Activated CD8-positive, alpha-beta T cell treated with anti-CD3 and anti-CD28 coated beads for 36 hours (primary cell): ENCODE measurements around the gene TENT4A. TPM values are rescaled to one million over a fixed set of nuclear protein-coding genes. Genes with fewer than 3 reads are reported as not detected.

Source experiments
- ATAC-seq: fragments of 200-7000 bp; cut with Tn5 transposase; one replicate; pipeline ENCODE4 v1.10.0; 2021; ENCODE audit warnings: mild to moderate bottlenecking, moderate library complexity
- CTCF ChIA-PET: fragments of 350-600 bp; sonication (Branson Sonifier 250); formaldehyde crosslinking; loops from one replicate; lab custom pipeline; 2021; ENCODE audit warnings: antibody characterized with exemption; lab: Charles Lee
- POLR2A ChIA-PET: fragments of 350-600 bp; sonication (Branson Sonifier 250); formaldehyde crosslinking; loops from one replicate; lab custom pipeline; 2021; ENCODE audit warnings: antibody characterized with exemption; lab: Charles Lee
- DNase-seq: peaks from one replicate; pipeline ENCODE4 v3.0.0-alpha.2; 2020
- H3K27ac Mint-ChIP-seq: one replicate; pipeline ENCODE4 v1.8.0; 2021; ENCODE audit warnings: mild to moderate bottlenecking, mixed read lengths
- H3K27me3 Mint-ChIP-seq: one replicate; pipeline ENCODE4 v1.8.0; 2021; ENCODE audit warnings: mixed read lengths
- H3K36me3 Mint-ChIP-seq: one replicate; pipeline ENCODE4 v1.8.0; 2021; ENCODE audit warnings: low read depth, mixed read lengths
- H3K4me1 Mint-ChIP-seq: one replicate; pipeline ENCODE4 v1.8.0; 2021; ENCODE audit warnings: low read depth, mixed read lengths
- H3K4me3 Mint-ChIP-seq: one replicate; pipeline ENCODE4 v1.8.0; 2021; ENCODE audit warnings: mild to moderate bottlenecking, moderate library complexity, mixed read lengths
- H3K9me3 Mint-ChIP-seq: one replicate; pipeline ENCODE4 v1.8.0; 2021; ENCODE audit warnings: mixed read lengths
- intact Hi-C: fragments of 100-400 bp; cut with micrococcal nuclease; formaldehyde crosslinking; loops from one replicate; pipeline ENCODE4 v1.10.0; 2022
- total RNA-seq, 2 experiments: library from RNA; stranded (reverse); gene quantifications; one replicate each; pipeline ENCODE4 v1.2.3, GENCODE V29; 2021
- TF ChIP-seq, protein P1 (sequence below): fragments of 200-600 bp; IDR thresholded peaks from one replicate; pipeline ENCODE4 v1.8.0; 2022; ENCODE audit warnings: antibody characterized with exemption, mild to moderate bottlenecking

Gene TENT4A
- total RNA-seq, 2 experiments from 2014 or later = 50.6 to 51.9 TPM

DNA sequence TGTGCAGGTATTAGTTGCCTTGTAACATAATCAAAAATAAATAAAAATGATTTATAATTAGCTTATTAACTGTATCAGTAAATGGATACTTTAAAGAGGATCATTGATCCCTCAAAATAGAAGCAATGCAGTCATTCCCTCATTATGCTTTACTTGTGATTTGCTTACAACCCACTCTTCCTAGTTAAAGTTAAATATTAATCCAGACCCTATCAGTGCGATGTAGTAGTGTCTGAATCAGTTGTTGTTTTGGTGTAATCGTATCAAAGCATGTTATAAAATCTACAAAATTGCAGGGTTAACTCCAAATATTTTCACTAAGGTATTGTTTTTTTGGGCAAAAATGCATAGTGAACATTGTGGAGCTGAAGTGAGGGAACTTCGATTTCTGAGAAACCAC is 17.6 kb downstream of the TENT4A start:
- Mint-ChIP-seq H3K4me1 (peaks cover 90% of the 10 kb centered on the region), H3K27me3 (no peaks in the 10 kb centered on the region), H3K27ac (no peak overlapping the region), H3K9me3 (no peaks in the 10 kb centered on the region), H3K36me3 (peaks cover 51% of the 10 kb centered on the region), H3K4me3 (no peak overlapping the region)
- CTCF ChIA-PET = interaction anchor here (2.2 kb wide), 1 partner anchor 14 kb away, joined by 9 read pairs; no protein-coding TSS in a partner anchor
- no peak for ATAC-seq
- DNase-seq = no peak
- POLR2A ChIA-PET = interaction anchor here (0.6 kb wide), 1 partner anchor 13 kb away, joined by 3 read pairs; no protein-coding TSS in a partner anchor
- intact Hi-C loops = no loop called here
- TF ChIP-seq, protein P1, sequence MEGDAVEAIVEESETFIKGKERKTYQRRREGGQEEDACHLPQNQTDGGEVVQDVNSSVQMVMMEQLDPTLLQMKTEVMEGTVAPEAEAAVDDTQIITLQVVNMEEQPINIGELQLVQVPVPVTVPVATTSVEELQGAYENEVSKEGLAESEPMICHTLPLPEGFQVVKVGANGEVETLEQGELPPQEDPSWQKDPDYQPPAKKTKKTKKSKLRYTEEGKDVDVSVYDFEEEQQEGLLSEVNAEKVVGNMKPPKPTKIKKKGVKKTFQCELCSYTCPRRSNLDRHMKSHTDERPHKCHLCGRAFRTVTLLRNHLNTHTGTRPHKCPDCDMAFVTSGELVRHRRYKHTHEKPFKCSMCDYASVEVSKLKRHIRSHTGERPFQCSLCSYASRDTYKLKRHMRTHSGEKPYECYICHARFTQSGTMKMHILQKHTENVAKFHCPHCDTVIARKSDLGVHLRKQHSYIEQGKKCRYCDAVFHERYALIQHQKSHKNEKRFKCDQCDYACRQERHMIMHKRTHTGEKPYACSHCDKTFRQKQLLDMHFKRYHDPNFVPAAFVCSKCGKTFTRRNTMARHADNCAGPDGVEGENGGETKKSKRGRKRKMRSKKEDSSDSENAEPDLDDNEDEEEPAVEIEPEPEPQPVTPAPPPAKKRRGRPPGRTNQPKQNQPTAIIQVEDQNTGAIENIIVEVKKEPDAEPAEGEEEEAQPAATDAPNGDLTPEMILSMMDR = no peak

DNA sequence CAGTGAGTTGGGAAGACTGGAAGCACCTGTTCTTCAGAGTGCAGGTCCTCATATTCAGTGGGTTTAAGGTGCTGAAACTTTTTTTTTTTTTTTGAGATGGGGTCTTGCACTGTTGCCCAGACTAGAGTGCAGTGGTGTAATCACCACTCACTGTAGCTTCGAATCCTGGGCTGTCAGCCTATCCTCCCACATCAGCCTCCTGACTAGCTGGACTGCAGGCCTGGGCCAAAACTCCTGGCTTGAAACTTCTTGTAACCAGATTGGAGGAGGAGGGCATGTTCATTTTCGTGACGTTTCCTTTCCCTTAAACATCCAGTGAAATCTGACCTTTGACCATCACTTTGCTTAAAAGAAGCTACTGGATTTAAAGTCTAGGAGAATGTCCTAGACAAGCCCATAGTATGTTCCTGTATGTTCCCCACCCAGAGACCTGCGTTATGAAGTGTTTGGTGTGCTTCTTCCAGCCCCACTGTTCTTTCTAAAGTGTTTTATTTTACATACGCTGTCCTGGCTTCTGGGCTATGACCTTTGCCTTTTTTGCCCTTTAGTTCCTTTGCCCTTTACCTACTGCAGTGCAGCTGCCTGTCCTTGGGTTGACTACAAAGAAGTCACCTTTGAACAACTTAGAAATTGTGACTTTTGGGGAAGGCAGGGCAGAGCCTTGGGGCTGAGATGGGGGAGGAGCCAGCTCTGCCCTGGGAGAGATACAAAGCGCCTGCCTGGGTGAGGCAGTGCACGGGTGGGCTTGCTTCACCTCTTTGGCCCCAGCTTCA is 18.4 kb downstream of the TENT4A start:
- no peaks in the 10 kb centered on the region for H3K27me3 Mint-ChIP-seq
- no peak for DNase-seq
- peaks cover 50% of the 10 kb centered on the region for H3K36me3 Mint-ChIP-seq
- peak overlapping the region; percentile 57 for H3K27ac Mint-ChIP-seq
- intact Hi-C loops = no loop called here
- peaks cover 89% of the 10 kb centered on the region for H3K4me1 Mint-ChIP-seq
- no peak overlapping the region for H3K4me3 Mint-ChIP-seq
- no peaks in the 10 kb centered on the region for H3K9me3 Mint-ChIP-seq
- TF ChIP-seq, protein P1 = no peak
- CTCF ChIA-PET = interaction anchor here (2.2 kb wide), 1 partner anchor 13 kb away, joined by 9 read pairs; no protein-coding TSS in a partner anchor
- POLR2A ChIA-PET = interaction anchor here (0.7 kb wide), 1 partner anchor 9 kb away, joined by 3 read pairs; no protein-coding TSS in a partner anchor
- ATAC-seq = no peak

DNA sequence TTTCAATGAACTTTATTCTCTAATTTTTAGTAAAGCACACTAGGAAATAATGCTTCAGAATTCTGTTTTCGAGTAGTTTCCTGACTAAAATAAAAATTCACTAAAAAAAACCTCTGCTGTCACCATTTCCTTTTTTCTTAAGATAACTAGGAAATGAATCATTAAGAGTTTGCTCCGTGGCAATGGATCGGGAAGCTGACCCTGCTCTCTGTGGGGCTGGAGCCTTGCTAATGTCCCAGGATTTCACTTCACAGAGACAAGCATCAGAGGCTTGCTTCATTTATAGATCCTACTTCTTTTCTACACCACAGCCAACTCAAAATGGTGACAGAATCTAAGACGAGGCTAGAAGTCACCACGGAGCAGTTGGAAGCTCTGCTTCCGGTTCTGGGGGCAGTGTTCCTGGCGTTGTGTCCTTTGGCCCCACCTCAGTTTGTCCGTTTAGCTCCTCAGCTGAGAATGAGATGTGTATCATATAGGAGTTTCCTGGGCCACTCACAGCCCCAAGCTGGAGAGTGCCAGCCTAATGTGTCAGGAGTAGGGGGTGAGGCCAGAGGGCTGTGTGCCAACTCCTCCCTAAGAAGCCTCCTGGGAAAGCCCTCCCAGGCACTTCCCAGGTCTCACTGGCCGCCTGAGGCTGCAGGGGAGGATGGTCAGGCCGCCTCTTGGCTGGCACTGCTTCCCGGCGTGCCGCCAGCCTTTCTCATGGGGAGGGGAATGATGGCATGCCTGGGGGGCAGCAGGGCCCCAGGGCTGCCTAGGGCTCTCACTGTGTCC is 19.6 kb downstream of the TENT4A start:
- ChIA-PET POLR2A (interaction anchor here (0.6 to 0.7 kb wide), 2 partner anchors 10 to 348 kb away, joined by 3 read pairs; no protein-coding TSS in a partner anchor), CTCF (interaction anchor here (2.2 kb wide), 1 partner anchor 12 kb away, joined by 9 read pairs; no protein-coding TSS in a partner anchor)
- ATAC-seq = no peak

DNA sequence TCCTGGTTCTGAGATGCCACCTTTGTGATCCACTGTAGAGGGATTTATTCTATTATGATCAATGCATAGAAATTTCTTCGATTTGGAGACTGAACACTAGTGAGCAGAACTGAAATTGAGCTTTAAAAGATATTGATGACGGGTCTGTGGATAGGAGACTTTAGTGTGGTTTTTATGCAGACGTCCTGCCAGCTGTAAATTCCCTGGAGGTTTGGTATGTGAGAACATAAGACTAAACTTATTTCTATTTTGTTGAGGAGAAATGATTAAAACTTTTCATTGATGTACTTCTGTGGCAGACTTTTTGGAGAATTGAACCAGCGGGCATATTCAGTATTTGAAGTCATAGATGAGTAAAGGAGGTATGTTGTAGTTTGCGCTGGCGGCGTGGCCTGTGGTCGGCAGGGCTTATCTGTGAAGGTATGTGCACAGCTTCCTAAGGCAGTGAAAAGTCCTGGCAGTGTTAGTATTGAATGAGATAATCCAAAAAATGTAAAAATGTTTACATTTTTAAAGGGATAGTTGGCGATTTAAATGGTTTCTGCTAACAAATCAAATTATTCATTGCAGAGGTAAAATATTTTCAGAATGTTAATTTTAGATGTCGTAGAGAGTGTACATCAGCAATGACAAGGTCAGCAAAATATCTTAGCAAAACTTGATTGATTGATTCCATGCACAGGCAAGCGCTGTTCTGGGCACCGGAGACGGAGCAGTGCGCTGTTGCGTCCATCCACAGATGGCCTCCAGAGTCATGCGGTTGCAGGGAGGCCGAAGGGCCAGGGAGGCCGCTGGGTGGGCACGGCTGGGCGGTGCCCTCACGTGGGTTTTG is 20.4 kb downstream of the TENT4A start:
- ATAC-seq = no peak
- Mint-ChIP-seq H3K4me3 (no peak overlapping the region), H3K4me1 (peaks cover 82% of the 10 kb centered on the region), H3K9me3 (no peaks in the 10 kb centered on the region), H3K36me3 (peaks cover 60% of the 10 kb centered on the region), H3K27ac (peak overlapping the region; percentile 13), H3K27me3 (no peaks in the 10 kb centered on the region)
- TF ChIP-seq, protein P1 = no peak
- ChIA-PET POLR2A (no interaction called here), CTCF (no interaction called here)
- intact Hi-C loops = no loop called here
- DNase-seq = no peak

More for the DNA sequence above, 19.6 kb downstream of the TENT4A start:
- H3K36me3 Mint-ChIP-seq = peaks cover 57% of the 10 kb centered on the region
- peaks cover 88% of the 10 kb centered on the region for H3K4me1 Mint-ChIP-seq
- no peaks in the 10 kb centered on the region for H3K9me3 Mint-ChIP-seq
- no peaks in the 10 kb centered on the region for H3K27me3 Mint-ChIP-seq
- TF ChIP-seq, protein P1 = no peak
- no peak for DNase-seq
- intact Hi-C loops = no loop called here
- no peak overlapping the region for H3K4me3 Mint-ChIP-seq
- H3K27ac Mint-ChIP-seq = peak overlapping the region; percentile 13
